Testis (tissue), 3 donors: Measurements from ENCODE around the gene SEMA6A. TPM values are rescaled to one million over a fixed set of nuclear protein-coding genes. Genes with fewer than 3 reads are reported as not detected.

Experiments used
- DNase-seq: peaks from one replicate; pipeline ENCODE4 v3.0.0-alpha.2; 2019
- H3K27ac ChIP-seq, 2 donors: fragments of 200-600 bp; sonication (generic); one replicate each; pipeline ENCODE4 v1.5.1; 2019
- H3K27me3 ChIP-seq: fragments of 200-600 bp; sonication (generic); one replicate; pipeline ENCODE4 v1.5.1; 2019
- H3K36me3 ChIP-seq: fragments of 200-600 bp; sonication (generic); one replicate; pipeline ENCODE4 v1.5.1; 2017; ENCODE audit warnings: low read depth; ENCODE audit errors: missing control alignments
- H3K4me1 ChIP-seq: fragments of 200-600 bp; sonication (generic); one replicate; pipeline ENCODE4 v1.5.1; 2019
- H3K4me3 ChIP-seq, 2 donors: fragments of 200-600 bp; sonication (generic); one replicate each; pipeline ENCODE4 v1.5.1; 2017 to 2019
- H3K9me3 ChIP-seq: fragments of 200-600 bp; sonication (generic); one replicate; pipeline ENCODE4 v1.5.1; 2017
- POLR2A ChIP-seq: fragments of 450-650 bp; IDR thresholded peaks from one replicate; pipeline ENCODE4 v1.6.1; 2017; ENCODE audit warnings: antibody characterized with exemption, mild to moderate bottlenecking, moderate library complexity
- WGBS, 2 donors: methylation state at CpG; one replicate each; pipeline ENCODE4 v1.1.5; 2018; 5-methylcytosine and 5-hydroxymethylcytosine counted together
- intact Hi-C: fragments of 100-400 bp; cut with DNase I; formaldehyde crosslinking; loops from one replicate; pipeline ENCODE4 v1.15.1; 2023; ENCODE audit warnings: low total_unique reads
- polyA plus RNA-seq: library from polyadenylated mRNA; stranded (reverse); fragments of 350-450 nt; fragmentation: Illumina TruSeq; extraction: RNeasy Lipid Tissue Mini Kit (QIAGEN cat#74804); gene quantifications from one replicate; pipeline ENCODE4 v1.2.3, GENCODE V29; 2014; ENCODE audit warnings: low read depth, low replicate concordance; ENCODE audit not compliant: insufficient read depth
- total RNA-seq, 2 donors: library from RNA; depleted of rRNA; stranded (reverse); fragments of >200 nt; gene quantifications; one replicate each; pipeline ENCODE4 v1.2.3, GENCODE V29; 2016
- TF ChIP-seq, protein P1 (sequence below), 3 experiments: fragments of 450-650 bp in 2 of 3; fragments of 200-600 bp in 1 of 3; sonication (generic) in 1 of 3; IDR thresholded peaks; one replicate each; pipeline ENCODE4 v1.5.1; 2016 to 2019; ENCODE audit warnings: antibody characterized with exemption in 3 of 3, mild to moderate bottlenecking in 2 of 3, moderate library complexity in 1 of 3

Gene SEMA6A
- total and polyA plus RNA-seq, 3 donors from 2014 or later, result 17.4 to 67.6 (median 52.0) TPM

DNA sequence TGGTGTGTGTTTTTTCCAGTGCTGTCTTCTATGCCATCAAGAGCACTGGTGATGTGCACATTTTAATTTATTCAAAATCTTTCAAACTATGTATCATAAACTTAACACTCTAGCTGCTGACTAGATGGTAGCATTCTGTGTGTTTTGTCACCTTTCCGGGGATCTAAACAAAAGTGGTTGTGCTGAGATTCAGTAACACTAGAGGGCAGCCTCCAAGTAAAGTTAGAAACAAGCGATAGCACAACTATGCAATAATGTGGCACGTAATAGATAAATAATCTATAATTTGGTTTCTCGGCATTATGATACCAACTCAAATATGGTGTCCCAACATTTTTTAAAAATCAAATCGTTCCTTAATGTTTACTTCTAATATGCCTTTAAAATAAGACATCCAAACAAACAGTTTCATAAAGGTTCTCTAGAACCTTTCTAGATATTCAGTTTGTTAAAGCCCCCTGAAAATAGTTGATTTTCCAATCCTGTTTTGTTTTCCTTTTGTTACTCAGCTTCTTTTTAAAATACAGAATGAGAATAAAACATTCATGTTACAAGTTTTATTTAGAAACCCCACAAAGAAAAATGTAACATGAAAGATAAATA is 16.9 kb downstream of the SEMA6A start:
- 55 to 56% methylated on average over 5 of the region's 5 CpGs for WGBS, 2 donors
- H3K4me1 ChIP-seq, result no peaks in the 10 kb centered on the region
- TF ChIP-seq, protein P1, sequence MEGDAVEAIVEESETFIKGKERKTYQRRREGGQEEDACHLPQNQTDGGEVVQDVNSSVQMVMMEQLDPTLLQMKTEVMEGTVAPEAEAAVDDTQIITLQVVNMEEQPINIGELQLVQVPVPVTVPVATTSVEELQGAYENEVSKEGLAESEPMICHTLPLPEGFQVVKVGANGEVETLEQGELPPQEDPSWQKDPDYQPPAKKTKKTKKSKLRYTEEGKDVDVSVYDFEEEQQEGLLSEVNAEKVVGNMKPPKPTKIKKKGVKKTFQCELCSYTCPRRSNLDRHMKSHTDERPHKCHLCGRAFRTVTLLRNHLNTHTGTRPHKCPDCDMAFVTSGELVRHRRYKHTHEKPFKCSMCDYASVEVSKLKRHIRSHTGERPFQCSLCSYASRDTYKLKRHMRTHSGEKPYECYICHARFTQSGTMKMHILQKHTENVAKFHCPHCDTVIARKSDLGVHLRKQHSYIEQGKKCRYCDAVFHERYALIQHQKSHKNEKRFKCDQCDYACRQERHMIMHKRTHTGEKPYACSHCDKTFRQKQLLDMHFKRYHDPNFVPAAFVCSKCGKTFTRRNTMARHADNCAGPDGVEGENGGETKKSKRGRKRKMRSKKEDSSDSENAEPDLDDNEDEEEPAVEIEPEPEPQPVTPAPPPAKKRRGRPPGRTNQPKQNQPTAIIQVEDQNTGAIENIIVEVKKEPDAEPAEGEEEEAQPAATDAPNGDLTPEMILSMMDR (IDR thresholded peaks at IDR 0.05), result peak in 2 of 3 experiments; percentile 33 to 43
- TF ChIP-seq POLR2A, result no peak
- H3K36me3 ChIP-seq, result no peaks in the 10 kb centered on the region
- H3K27ac ChIP-seq, result no peak overlapping the region
- H3K4me3 ChIP-seq, result no peak overlapping the region
- H3K27me3 ChIP-seq, result no peaks in the 10 kb centered on the region
- no peaks in the 10 kb centered on the region for H3K9me3 ChIP-seq
- no peak for DNase-seq
- intact Hi-C loops, result no loop called here

DNA sequence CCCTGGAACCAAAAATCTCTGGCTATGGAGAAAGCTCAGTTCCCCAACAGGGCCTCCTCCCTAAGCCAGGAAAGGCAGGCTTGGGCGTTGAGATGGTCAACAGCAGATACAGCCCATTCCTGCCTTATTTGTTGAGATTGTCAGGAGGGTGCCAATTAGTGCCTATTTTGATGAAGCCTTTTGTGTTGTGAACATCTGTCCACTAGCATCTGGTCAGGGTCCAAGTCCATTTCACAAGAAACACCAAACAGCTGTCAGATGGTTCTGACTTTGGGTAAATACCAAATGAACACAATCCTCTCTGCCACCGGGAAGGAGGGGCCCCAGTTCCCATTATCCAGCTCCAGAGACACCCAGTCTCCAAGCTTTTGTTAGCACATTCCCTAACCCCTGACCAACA is 19.9 kb downstream of the SEMA6A start:
- H3K27me3 ChIP-seq, result no peaks in the 10 kb centered on the region
- H3K9me3 ChIP-seq, result no peaks in the 10 kb centered on the region
- H3K27ac ChIP-seq, result no peak overlapping the region
- no peak overlapping the region for H3K4me3 ChIP-seq
- intact Hi-C loops, result no loop called here
- no peak for DNase-seq
- no peak for TF ChIP-seq POLR2A
- TF ChIP-seq, protein P1 (IDR thresholded peaks at IDR 0.05), result no peak
- H3K36me3 ChIP-seq, result no peaks in the 10 kb centered on the region
- WGBS, 2 donors, result 76 to 84% methylated on average over 2 of the region's 2 CpGs
- H3K4me1 ChIP-seq, result no peaks in the 10 kb centered on the region

DNA sequence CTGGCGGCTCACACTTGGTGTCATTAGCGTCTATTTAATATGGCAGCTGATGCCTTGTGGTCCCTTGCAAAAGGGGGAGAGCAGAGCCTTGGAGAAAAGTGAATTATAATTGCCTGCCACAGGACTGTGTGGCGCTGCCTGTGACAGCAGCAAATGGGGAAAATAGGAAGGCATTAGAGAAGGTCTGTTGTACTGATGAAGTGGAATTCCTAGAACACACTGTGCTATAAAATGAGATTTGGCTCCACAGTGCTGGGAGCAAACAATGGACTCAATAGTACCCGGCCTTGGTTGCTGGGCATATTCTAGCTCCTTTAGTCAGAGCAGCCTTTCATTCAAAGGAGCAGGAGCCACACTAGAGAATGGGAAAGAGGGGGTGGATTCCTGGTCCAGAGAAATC is 21.3 kb downstream of the SEMA6A start:
- no peak for TF ChIP-seq POLR2A
- TF ChIP-seq, protein P1 (IDR thresholded peaks at IDR 0.05), result no peak
- no peaks in the 10 kb centered on the region for H3K4me1 ChIP-seq
- 71 to 81% methylated on average over 4 of the region's 4 CpGs for WGBS, 2 donors
- no peak for DNase-seq
- H3K27me3 ChIP-seq, result no peaks in the 10 kb centered on the region
- no peak overlapping the region for H3K4me3 ChIP-seq
- H3K9me3 ChIP-seq, result no peaks in the 10 kb centered on the region
- no peaks in the 10 kb centered on the region for H3K36me3 ChIP-seq
- intact Hi-C loops, result no loop called here
- no peak overlapping the region for H3K27ac ChIP-seq

DNA sequence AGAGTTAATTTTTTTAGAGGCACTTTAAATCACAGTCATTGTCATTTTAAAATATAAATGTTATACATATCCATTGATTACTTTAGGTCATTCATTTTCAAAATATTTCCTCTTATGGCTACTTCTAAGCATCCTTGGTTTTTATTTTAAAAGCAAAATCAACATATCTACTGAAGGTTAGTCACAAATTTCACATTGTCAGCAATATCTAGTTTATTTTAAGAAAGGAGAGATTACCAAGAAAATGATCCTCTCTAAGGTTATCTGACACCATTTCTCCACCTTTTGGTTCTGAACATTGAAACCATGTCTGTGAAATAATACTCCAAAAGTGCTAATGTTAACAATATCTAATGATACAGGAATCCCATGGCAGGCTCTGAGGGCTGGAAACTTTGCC is 24.5 kb downstream of the SEMA6A start:
- Histone ChIP-seq H3K4me3 (no peak overlapping the region), H3K27ac (no peak overlapping the region), H3K27me3 (no peaks in the 10 kb centered on the region), H3K4me1 (no peaks in the 10 kb centered on the region), H3K9me3 (no peaks in the 10 kb centered on the region), H3K36me3 (no peaks in the 10 kb centered on the region)
- TF ChIP-seq POLR2A, result no peak
- TF ChIP-seq, protein P1 (IDR thresholded peaks at IDR 0.05), result no peak
- intact Hi-C loops, result no loop called here
- DNase-seq, result no peak

DNA sequence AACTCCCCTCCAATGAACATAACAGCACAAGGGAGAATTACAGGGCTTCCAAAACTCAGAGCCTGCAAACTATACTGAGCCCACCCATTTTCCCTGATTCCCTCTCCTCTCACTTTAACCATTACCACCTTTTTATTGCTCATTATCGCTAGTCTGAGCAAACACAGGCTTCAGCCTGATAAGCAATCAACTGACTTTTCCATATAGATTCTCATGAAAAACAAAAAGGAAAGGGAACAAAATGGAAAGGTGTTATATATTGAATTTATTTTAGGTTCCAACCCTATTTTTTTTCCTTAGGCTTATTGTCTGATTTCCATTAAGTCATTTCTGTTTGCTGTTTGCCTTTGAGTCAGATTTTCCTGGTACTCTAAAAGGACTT is 27.9 kb downstream of the SEMA6A start:
- no peak overlapping the region for H3K27ac ChIP-seq
- H3K36me3 ChIP-seq, result no peaks in the 10 kb centered on the region
- no peaks in the 10 kb centered on the region for H3K4me1 ChIP-seq
- intact Hi-C loops, result no loop called here
- WGBS, 2 donors, result 92 to 96% methylated on average over 1 of the region's 1 CpG
- no peaks in the 10 kb centered on the region for H3K27me3 ChIP-seq
- no peak overlapping the region for H3K4me3 ChIP-seq
- TF ChIP-seq, protein P1 (IDR thresholded peaks at IDR 0.05), result no peak
- TF ChIP-seq POLR2A, result no peak
- H3K9me3 ChIP-seq, result no peaks in the 10 kb centered on the region
- no peak for DNase-seq
